Measurements from ENCODE around the gene ZEB2. TPM values are rescaled to one million over a fixed set of nuclear protein-coding genes. Genes with fewer than 3 reads are reported as not detected.

Gene ZEB2
- total RNA-seq, 1 donor from 2014 or later = 121 TPM

- no peak for TF ChIP-seq CTCF (IDR thresholded peaks at IDR 0.05; ENCODE audit: partially characterized antibody, unreplicated experiment)
- H3K4me1 Mint-ChIP-seq (ENCODE audit: low read depth, unreplicated experiment) = peaks cover 29% of the 10 kb centered on the region
- no peaks in the 10 kb centered on the region for H3K9me3 Mint-ChIP-seq (ENCODE audit: unreplicated experiment)
- H3K4me3 Mint-ChIP-seq (ENCODE audit: unreplicated experiment) = no peak overlapping the region
- H3K27ac Mint-ChIP-seq (ENCODE audit: unreplicated experiment) = no peak overlapping the region
- H3K36me3 Mint-ChIP-seq (ENCODE audit: unreplicated experiment) = no peaks in the 10 kb centered on the region
- no peaks in the 10 kb centered on the region for H3K27me3 Mint-ChIP-seq (ENCODE audit: unreplicated experiment)
- no peak for DNase-seq
These were observed 160.9 kb downstream of the ZEB2 start for GRCh38 chr2:144358979-144359541.

DNA sequence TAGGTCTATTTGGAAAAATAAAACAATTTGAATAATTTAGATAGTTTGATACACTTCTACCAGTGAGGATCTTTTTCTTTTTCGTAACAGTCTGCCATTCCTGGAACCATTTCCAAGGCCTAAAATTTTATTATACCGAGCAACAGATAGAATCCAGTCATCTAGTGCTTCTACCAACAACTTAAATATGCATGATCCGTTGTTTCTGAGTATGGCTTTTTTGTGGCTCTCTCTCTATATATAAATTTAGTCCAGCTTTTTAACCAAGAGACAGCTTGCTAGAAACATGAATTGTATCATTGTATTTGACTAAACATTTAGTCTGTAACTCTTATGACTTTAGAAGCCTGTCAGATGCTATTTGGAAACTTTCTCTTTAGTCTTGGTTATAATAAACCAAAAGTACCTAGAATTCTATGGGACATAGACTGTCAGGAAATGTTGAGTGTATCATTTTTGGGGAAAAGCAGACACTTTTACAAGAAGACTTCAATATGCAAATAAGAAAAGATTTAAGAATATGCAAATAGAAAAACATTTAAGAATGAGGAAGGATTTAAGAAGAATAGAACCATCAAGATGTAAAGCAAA, 161.4 kb downstream of the ZEB2 start:
- no peaks in the 10 kb centered on the region for H3K9me3 Mint-ChIP-seq (ENCODE audit: unreplicated experiment)
- H3K36me3 Mint-ChIP-seq (ENCODE audit: unreplicated experiment) = no peaks in the 10 kb centered on the region
- H3K4me3 Mint-ChIP-seq (ENCODE audit: unreplicated experiment) = no peak overlapping the region
- H3K4me1 Mint-ChIP-seq (ENCODE audit: low read depth, unreplicated experiment) = peaks cover 29% of the 10 kb centered on the region
- H3K27ac Mint-ChIP-seq (ENCODE audit: unreplicated experiment) = no peak overlapping the region
- TF ChIP-seq CTCF (IDR thresholded peaks at IDR 0.05; ENCODE audit: partially characterized antibody, unreplicated experiment) = no peak
- no peak for DNase-seq
- H3K27me3 Mint-ChIP-seq (ENCODE audit: unreplicated experiment) = no peaks in the 10 kb centered on the region

GRCh38 chr2:144357623-144358373, 162.1 kb downstream of the ZEB2 start:
- no peak for DNase-seq
- Mint-ChIP-seq H3K27me3 (ENCODE audit: unreplicated experiment) (no peaks in the 10 kb centered on the region), H3K4me1 (ENCODE audit: low read depth, unreplicated experiment) (peaks cover 29% of the 10 kb centered on the region), H3K9me3 (ENCODE audit: unreplicated experiment) (no peaks in the 10 kb centered on the region), H3K4me3 (ENCODE audit: unreplicated experiment) (no peak overlapping the region), H3K36me3 (ENCODE audit: unreplicated experiment) (no peaks in the 10 kb centered on the region), H3K27ac (ENCODE audit: unreplicated experiment) (no peak overlapping the region)
- TF ChIP-seq CTCF (IDR thresholded peaks at IDR 0.05; ENCODE audit: partially characterized antibody, unreplicated experiment) = no peak

DNA sequence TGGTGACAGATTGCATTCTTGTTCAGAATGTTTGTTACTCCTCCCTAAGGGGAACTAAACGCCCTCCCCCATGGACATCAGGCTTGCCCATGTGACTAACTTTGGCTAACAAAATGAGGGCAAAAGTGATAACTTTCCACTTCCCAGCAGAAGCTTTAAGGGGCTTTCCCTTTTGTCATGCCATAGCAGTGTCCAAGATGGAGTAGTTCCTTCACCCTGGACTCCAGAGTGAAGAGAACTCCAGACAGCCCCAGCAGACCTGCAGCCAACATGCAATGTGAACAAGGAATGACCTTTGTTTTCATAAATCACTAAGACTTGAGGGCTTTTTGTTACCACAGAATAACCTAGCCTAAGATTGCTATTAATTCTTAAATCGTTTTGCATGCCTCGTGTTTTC, 163.5 kb downstream of the ZEB2 start:
- Mint-ChIP-seq H3K9me3 (ENCODE audit: unreplicated experiment) (no peaks in the 10 kb centered on the region), H3K27ac (ENCODE audit: unreplicated experiment) (peak overlapping the region; percentile 21), H3K36me3 (ENCODE audit: unreplicated experiment) (no peaks in the 10 kb centered on the region), H3K4me3 (ENCODE audit: unreplicated experiment) (no peak overlapping the region), H3K4me1 (ENCODE audit: low read depth, unreplicated experiment) (peaks cover 29% of the 10 kb centered on the region), H3K27me3 (ENCODE audit: unreplicated experiment) (no peaks in the 10 kb centered on the region)
- no peak for TF ChIP-seq CTCF (IDR thresholded peaks at IDR 0.05; ENCODE audit: partially characterized antibody, unreplicated experiment)
- no peak for DNase-seq

- Mint-ChIP-seq H3K9me3 (ENCODE audit: unreplicated experiment) (no peaks in the 10 kb centered on the region), H3K4me1 (ENCODE audit: low read depth, unreplicated experiment) (peaks cover 33% of the 10 kb centered on the region), H3K36me3 (ENCODE audit: unreplicated experiment) (no peaks in the 10 kb centered on the region), H3K4me3 (ENCODE audit: unreplicated experiment) (no peak overlapping the region), H3K27ac (ENCODE audit: unreplicated experiment) (no peak overlapping the region), H3K27me3 (ENCODE audit: unreplicated experiment) (no peaks in the 10 kb centered on the region)
- DNase-seq = no peak
- no peak for TF ChIP-seq CTCF (IDR thresholded peaks at IDR 0.05; ENCODE audit: partially characterized antibody, unreplicated experiment)
These were observed 165.0 kb downstream of the ZEB2 start for GRCh38 chr2:144354953-144355352.
